ENCODE results near the gene LARP4B. TPM values are rescaled to one million over a fixed set of nuclear protein-coding genes. Genes with fewer than 3 reads are reported as not detected.

The LARP4B gene
- total RNA-seq, 1 donor from 2014 or later = 58.4 TPM

GRCh38 chr10:917999-918398, 13.5 kb downstream of the LARP4B start:
- H3K4me3 ChIP-seq (ENCODE audit: low read depth, low read length) = no peak overlapping the region
- DNase-seq (ENCODE audit: low read depth) = no peak
- TF ChIP-seq CTCF (conservative IDR thresholded peaks at IDR 0.05; ENCODE audit: low read depth, low read length) = no peak

- no peak for TF ChIP-seq CTCF (conservative IDR thresholded peaks at IDR 0.05; ENCODE audit: low read depth, low read length)
- H3K4me3 ChIP-seq (ENCODE audit: low read depth, low read length) = no peak overlapping the region
- no peak for DNase-seq (ENCODE audit: low read depth)
These were observed 14.1 kb downstream of the LARP4B start for GRCh38 chr10:917416-917720.

GRCh38 chr10:916716-917415, 14.6 kb downstream of the LARP4B start:
- no peak for DNase-seq (ENCODE audit: low read depth)
- TF ChIP-seq CTCF (conservative IDR thresholded peaks at IDR 0.05; ENCODE audit: low read depth, low read length) = no peak
- H3K4me3 ChIP-seq (ENCODE audit: low read depth, low read length) = no peak overlapping the region

- H3K4me3 ChIP-seq (ENCODE audit: low read depth, low read length) = no peak overlapping the region
- DNase-seq (ENCODE audit: low read depth) = no peak
- no peak for TF ChIP-seq CTCF (conservative IDR thresholded peaks at IDR 0.05; ENCODE audit: low read depth, low read length)
These were observed 21.7 kb downstream of the LARP4B start for GRCh38 chr10:909831-910230.

GRCh38 chr10:905972-906371, 25.5 kb downstream of the LARP4B start:
- H3K4me3 ChIP-seq (ENCODE audit: low read depth, low read length) = no peak overlapping the region
- no peak for TF ChIP-seq CTCF (conservative IDR thresholded peaks at IDR 0.05; ENCODE audit: low read depth, low read length)
- no peak for DNase-seq (ENCODE audit: low read depth)

GRCh38 chr10:905503-905902, 26.0 kb downstream of the LARP4B start:
- DNase-seq (ENCODE audit: low read depth) = no peak
- TF ChIP-seq CTCF (conservative IDR thresholded peaks at IDR 0.05; ENCODE audit: low read depth, low read length) = no peak
- H3K4me3 ChIP-seq (ENCODE audit: low read depth, low read length) = no peak overlapping the region

GRCh38 chr10:904403-904802, 27.1 kb downstream of the LARP4B start:
- TF ChIP-seq CTCF (conservative IDR thresholded peaks at IDR 0.05; ENCODE audit: low read depth, low read length) = no peak
- DNase-seq (ENCODE audit: low read depth) = no peak
- H3K4me3 ChIP-seq (ENCODE audit: low read depth, low read length) = no peak overlapping the region
